HL-60/S4 (cell line): ENCODE results near the gene BRF1.

Source experiments
- in situ Hi-C: fragments of 300-500 bp; cut with MboI; formaldehyde crosslinking; loops from 2 replicates; pipeline ENCODE4 v1.14.3; 2022; ENCODE audit warnings: low sequenced_read_pairs

BRF1 gene

GRCh38 chr14:105200641-105201040, 100.2 kb downstream of the BRF1 start:
- in situ Hi-C loops = no loop called here

- in situ Hi-C loops = no loop called here
Observed at GRCh38 chr14:105200074-105200473, 100.7 kb downstream of the BRF1 start.

GRCh38 chr14:105199093-105199492, 101.7 kb downstream of the BRF1 start:
- in situ Hi-C loops = no loop called here

GRCh38 chr14:105198588-105198987, 102.2 kb downstream of the BRF1 start:
- in situ Hi-C loops = no loop called here

GRCh38 chr14:105197211-105197641, 103.6 kb downstream of the BRF1 start:
- in situ Hi-C loops = no loop called here

GRCh38 chr14:105196265-105196960, 104.4 kb downstream of the BRF1 start:
- in situ Hi-C loops = no loop called here

GRCh38 chr14:105195522-105196264, 105.1 kb downstream of the BRF1 start:
- in situ Hi-C loops = no loop called here

GRCh38 chr14:105195051-105195450, 105.8 kb downstream of the BRF1 start:
- in situ Hi-C loops = no loop called here

- in situ Hi-C loops = no loop called here
Observed at GRCh38 chr14:105193916-105194782, 106.7 kb downstream of the BRF1 start.

GRCh38 chr14:105192866-105193731, 107.7 kb downstream of the BRF1 start:
- in situ Hi-C loops = no loop called here

GRCh38 chr14:105187935-105188524, 112.8 kb downstream of the BRF1 start:
- in situ Hi-C loops = no loop called here

- in situ Hi-C loops = no loop called here
Observed at GRCh38 chr14:105187116-105187515, 113.7 kb downstream of the BRF1 start.

- in situ Hi-C loops = no loop called here
Observed at GRCh38 chr14:105185973-105186372, 114.8 kb downstream of the BRF1 start.

GRCh38 chr14:105185001-105185400, 115.8 kb downstream of the BRF1 start:
- in situ Hi-C loops = no loop called here

- in situ Hi-C loops = no loop called here
Observed at GRCh38 chr14:105184461-105184860, 116.3 kb downstream of the BRF1 start.

- in situ Hi-C loops = no loop called here
Observed at GRCh38 chr14:105182296-105183020, 118.3 kb downstream of the BRF1 start.

GRCh38 chr14:105181549-105182295, 119.1 kb downstream of the BRF1 start:
- in situ Hi-C loops = no loop called here

GRCh38 chr14:105180592-105181548, 119.9 kb downstream of the BRF1 start, which contains the start of gene NUDT14:
Gene NUDT14, minus strand, starts transcription at chr14:105181312. Its CDS starts 103 bp downstream, at chr14:105181209.
- in situ Hi-C loops = no loop called here
